K562 (cell line): ENCODE results near the gene WDR1. TPM values are rescaled to one million over a fixed set of nuclear protein-coding genes. Genes with fewer than 3 reads are reported as not detected.

Source experiments
- ATAC-seq: fragments of 200-7000 bp; cut with Tn5 transposase; 3 replicates; pipeline ENCODE4 v1.9.1; 2020; ENCODE audit warnings: moderate library complexity
- BruUV-seq: library from RNA; stranded (reverse); fragments of 400-500 nt; replicated peaks from 2 replicates; lab custom pipeline; 2021; lab: Mats Ljungman, UMichigan
- CTCF ChIA-PET: fragments of 300-600 bp; formaldehyde crosslinking; extraction: SDS; loops from one replicate; lab custom pipeline; 2021; ENCODE audit warnings: low intra/inter-chr PET ratio; lab: Yijun Ruan, JAX
- POLR2A ChIA-PET: fragments of 300-600, 350-650 bp; sonication (Branson Sonifier 250); formaldehyde crosslinking; extraction: SDS; loops from one replicate; lab custom pipeline; 2021; ENCODE audit warnings: antibody characterized with exemption, inconsistent platforms; lab: Yijun Ruan, JAX
- DNase-seq, 4 experiments: peaks; one replicate each; pipeline versions ENCODE4 v3.0.0 to v3.0.0-alpha.2; 2011 to 2018; ENCODE audit warnings: low spot score in 3 of 4, mixed read lengths in 3 of 4; ENCODE audit errors: extremely low read depth in 1 of 4
- FAIRE-seq: peaks from 2 replicates; lab custom pipeline; 2011; peaks lifted over from hg19 to GRCh38; lab: Jason Lieb, UNC
- H2AFZ ChIP-seq: 2 replicates; pipeline ENCODE4 v1.6.0; 2011; ENCODE audit warnings: low read depth, low read length, control low read depth, inconsistent platforms
- H3K27ac ChIP-seq: fragments of 200-600 bp; 3 replicates; pipeline ENCODE4 v1.8.0; 2011; ENCODE audit warnings: low read depth, mild to moderate bottlenecking, control low read depth, inconsistent platforms, low read length, moderate library complexity, mixed read lengths; ENCODE audit errors: extremely low read depth
- H3K27me3 ChIP-seq, 2 experiments: fragments of 300-600 bp in 1 of 2; 2 replicates in 1 of 2; 3 replicates in 1 of 2; pipeline versions ENCODE4 v1.6.0 to v1.8.0; 2011; ENCODE audit warnings: inconsistent platforms in 2 of 2, low read length in 2 of 2, mild to moderate bottlenecking in 1 of 2, mixed read lengths in 1 of 2, moderate library complexity in 1 of 2; ENCODE audit not compliant: control insufficient read depth in 2 of 2, insufficient read depth in 2 of 2
- H3K36me3 ChIP-seq: fragments of 300-600 bp; 3 replicates; pipeline ENCODE4 v1.8.0; 2011; ENCODE audit warnings: mild to moderate bottlenecking, low read length, inconsistent platforms; ENCODE audit not compliant: control insufficient read depth, insufficient read depth
- H3K4me1 ChIP-seq, 2 experiments: fragments of 200-600 bp in 1 of 2; replicated peaks in 1 of 2; 2 replicates in 1 of 2; 3 replicates in 1 of 2; pipeline versions ENCODE4 v1.5.1 to v1.8.0; 2011; ENCODE audit warnings: inconsistent platforms in 2 of 2, low read length in 2 of 2, mild to moderate bottlenecking in 1 of 2, mixed read lengths in 1 of 2, moderate library complexity in 1 of 2; ENCODE audit not compliant: control insufficient read depth in 2 of 2, insufficient read depth in 2 of 2
- H3K4me2 ChIP-seq: 2 replicates; pipeline ENCODE4 v1.6.1; 2011; ENCODE audit warnings: low read length, control low read depth, inconsistent platforms, mixed read lengths; ENCODE audit not compliant: insufficient read depth
- H3K4me3 ChIP-seq: fragments of 200-600 bp; sonication (generic), shearing (Covaris generic); 2 replicates; pipeline ENCODE4 v1.5.1; 2016; ENCODE audit warnings: control low read depth, inconsistent platforms
- H3K79me2 ChIP-seq: fragments of 200-600 bp; 3 replicates; pipeline ENCODE4 v1.8.0; 2011; ENCODE audit warnings: low read length, inconsistent platforms; ENCODE audit not compliant: control insufficient read depth, insufficient read depth
- H3K9ac ChIP-seq, 2 experiments: 2 replicates each; pipeline versions ENCODE4 v1.6.0 to v1.6.1; 2011; ENCODE audit warnings: low read depth in 2 of 2, low read length in 2 of 2, control low read depth in 1 of 2, inconsistent platforms in 1 of 2, mild to moderate bottlenecking in 1 of 2, mixed read lengths in 1 of 2; ENCODE audit not compliant: insufficient read depth in 1 of 2
- H3K9me1 ChIP-seq: one replicate; pipeline ENCODE4 v1.6.0; 2011; ENCODE audit warnings: inconsistent platforms, mild to moderate bottlenecking, low read length, moderate library complexity; ENCODE audit not compliant: control insufficient read depth, insufficient read depth
- H3K9me3 ChIP-seq: replicated peaks from 2 replicates; pipeline ENCODE4 v1.5.1; 2011; ENCODE audit warnings: low read depth, low read length, inconsistent platforms; ENCODE audit not compliant: control insufficient read depth, insufficient read depth
- H4K20me1 ChIP-seq: replicated peaks from 2 replicates; pipeline ENCODE4 v1.6.1; 2011; ENCODE audit warnings: low read length, inconsistent platforms, mixed read lengths; ENCODE audit not compliant: control insufficient read depth, insufficient read depth
- FOXK2 ChIP-seq, 2 experiments: fragments of 450-650 bp; IDR thresholded peaks in 1 of 2; conservative IDR thresholded peaks in 1 of 2; 2 replicates each; pipeline ENCODE4 v1.6.1; 2016; ENCODE audit warnings: low read depth in 2 of 2, mild to moderate bottlenecking in 1 of 2
- NFIX ChIP-seq: fragments of 250-450 bp; sonication (Bioruptor Pico); IDR thresholded peaks from 2 replicates; pipeline ENCODE4 v1.4.0; 2020; ENCODE audit warnings: low read depth, mild to moderate bottlenecking, moderate library complexity
- SPI1 ChIP-seq: IDR thresholded peaks from 2 replicates; pipeline ENCODE4 v1.6.1; 2011; ENCODE audit warnings: low read depth, low read length, control low read depth, borderline replicate concordance
- SREBF1 ChIP-seq: fragments of 150-350 bp; IDR thresholded peaks from 2 replicates; pipeline ENCODE4 v1.6.1; 2014; ENCODE audit warnings: antibody characterized with exemption, low read depth, low read length, borderline replicate concordance
- THRAP3 ChIP-seq: fragments of 450-650 bp; IDR thresholded peaks from 2 replicates; pipeline ENCODE4 v1.6.1; 2016; ENCODE audit warnings: mild to moderate bottlenecking, inconsistent platforms, borderline replicate concordance
- ZNF140 ChIP-seq: fragments of 250-450 bp; sonication (Bioruptor Pico); IDR thresholded peaks from 2 replicates; pipeline ENCODE4 v1.8.0; 2021; ENCODE audit warnings: moderate library complexity, mild to moderate bottlenecking, inconsistent platforms
- WGBS: fragments of 100-300 bp; shearing (Covaris generic); methylation state at CpG from one replicate; pipeline ENCODE4 v1.1.6; 2016; ENCODE audit warnings: low coverage, mixed read lengths; ENCODE audit not compliant: insufficient coverage; ENCODE audit errors: missing lambda C conversion rate; 5-methylcytosine and 5-hydroxymethylcytosine counted together
- in situ Hi-C: fragments of 300-500 bp; cut with MboI; formaldehyde crosslinking; loops from 4 replicates; pipeline ENCODE4 v1.15.0; 2018; ENCODE audit warnings: inconsistent platforms, mixed read lengths
- intact Hi-C: fragments of 100-400 bp; cut with micrococcal nuclease; formaldehyde crosslinking; loops from 2 replicates; pipeline ENCODE4 v1.14.2; 2022
- polyA plus RNA-seq, 8 experiments: library from polyadenylated mRNA; depleted of rRNA in 4 of 8; stranded (reverse) in 5 of 8; unstranded in 3 of 8; fragments of >200 nt; fragmentation: Nextera tagmentation in 2 of 8; fragmentation: Illumina TruSeq in 1 of 8; extraction: Ambion mirVana in 2 of 8; extraction: Trizol in 1 of 8; gene quantifications; 2 replicates each; pipeline versions ENCODE4 v1.2.1 to v1.2.3, GENCODE V29; 2011 to 2014; ENCODE audit warnings: inconsistent platforms in 1 of 8, missing spikeins in 1 of 8
- total RNA-seq, 7 experiments: library from RNA; depleted of rRNA in 6 of 7; stranded (reverse); fragments of >200 nt in 6 of 7; fragmentation: Illumina TruSeq in 2 of 7; extraction: Trizol in 2 of 7; gene quantifications; 2 replicates each; pipeline versions ENCODE4 v1.2.1 to v1.2.3, GENCODE V29; 2011 to 2021; ENCODE audit warnings: low replicate concordance in 1 of 7
- TF ChIP-seq, protein P1 (sequence below): fragments of 200-400 bp; formaldehyde crosslinking; IDR thresholded peaks from 2 replicates; pipeline ENCODE4 v1.6.1; 2017; ENCODE audit warnings: mild to moderate bottlenecking, low read depth, low read length, moderate library complexity
- TF ChIP-seq, protein P2 (sequence below), 2 experiments: fragments of 450-650 bp; IDR thresholded peaks; 2 replicates each; pipeline ENCODE4 v1.6.1; 2016; ENCODE audit warnings: mild to moderate bottlenecking in 2 of 2, borderline replicate concordance in 1 of 2, low read depth in 1 of 2, moderate library complexity in 1 of 2

WDR1 gene
- total and polyA plus RNA-seq, 9 of the 15 experiments (the other 6 are each of a cell fraction or from before 2014, with no cell fraction given), result 16.1 to 213 (median 125) TPM

DNA sequence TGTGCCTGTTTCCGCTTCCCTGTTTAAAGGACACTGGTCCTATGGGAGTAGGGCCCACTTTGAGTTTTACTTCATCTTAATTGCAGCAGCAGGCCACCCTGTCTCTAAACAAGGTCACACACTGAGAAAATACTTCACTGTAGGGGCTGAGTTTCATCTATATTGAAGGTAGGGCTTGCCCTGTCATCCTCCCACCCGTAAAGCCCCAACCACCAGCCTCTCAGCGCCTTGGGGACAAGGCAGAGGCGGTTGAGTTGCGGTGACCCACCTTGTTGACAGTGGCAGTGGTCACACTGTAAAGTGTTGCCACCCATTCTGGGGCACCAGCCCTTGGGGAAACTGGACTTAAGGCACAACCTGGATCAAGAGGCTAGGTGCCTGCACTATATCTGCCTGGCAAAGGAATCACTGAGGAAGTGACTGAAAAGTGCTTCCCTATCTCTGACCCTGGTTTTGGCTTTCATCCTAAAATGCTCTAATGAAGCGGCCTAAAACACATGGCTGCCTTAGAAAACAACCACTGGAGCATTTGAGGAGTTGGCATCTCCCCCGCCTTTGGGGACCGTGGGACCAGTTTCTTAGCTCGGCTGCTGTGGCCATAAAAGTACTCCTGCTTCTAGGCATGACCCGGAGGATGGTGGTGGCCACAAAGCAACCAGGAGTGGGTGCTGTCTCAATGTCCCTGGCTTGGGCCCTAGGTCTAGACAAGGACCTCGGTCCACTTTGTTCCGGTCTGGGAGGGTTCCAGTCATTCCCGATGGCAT is 7.8 kb upstream of the WDR1 start:
- FAIRE-seq, result peak; percentile 11
- H3K36me3 ChIP-seq, result no peaks in the 10 kb centered on the region
- no peaks in the 10 kb centered on the region for H3K79me2 ChIP-seq
- in situ Hi-C loops (no loop called here), intact Hi-C loops (no loop called here)
- POLR2A ChIA-PET, result interaction anchor here (0.6 to 2.1 kb wide), 2 partner anchors 13 to 16 kb away, joined by 3 to 5 read pairs; no protein-coding TSS in a partner anchor
- DNase-seq, result no peak
- no peak overlapping the region for H3K27ac ChIP-seq
- BruUV-seq, result no TSS peak
- peaks cover 11 to 20% of the 10 kb centered on the region in 2 experiments; a peak in 4 of 5 replicates for H3K4me1 ChIP-seq
- no peak overlapping the region for H3K4me3 ChIP-seq
- no peak overlapping the region for H3K4me2 ChIP-seq
- H3K9me3 ChIP-seq, result no peaks in the 10 kb centered on the region
- no peak for ATAC-seq
- H3K9me1 ChIP-seq, result no peaks in the 10 kb centered on the region
- H4K20me1 ChIP-seq, result no peaks in the 10 kb centered on the region
- H2AFZ ChIP-seq, result no peak overlapping the region
- 47% methylated on average over 12 of the region's 13 CpGs for WGBS
- peaks cover 15 to 21% of the 10 kb centered on the region in 2 experiments; a peak in 4 of 5 replicates for H3K27me3 ChIP-seq
- no peak overlapping the region for H3K9ac ChIP-seq
- no peak for TF ChIP-seq ZNF140 (CRISPR knock-in tag)
- no peak for TF ChIP-seq NFIX (CRISPR knock-in tag)
- TF ChIP-seq FOXK2 (conservative IDR thresholded peaks at IDR 0.05 in 1 of 2, IDR thresholded peaks at IDR 0.05 in 1 of 2; ENCODE audit: low read depth in 2 of 2), result no peak
- TF ChIP-seq SPI1, result peak; percentile 26; the same call in 1 of the 2 replicates
- TF ChIP-seq, protein P1, sequence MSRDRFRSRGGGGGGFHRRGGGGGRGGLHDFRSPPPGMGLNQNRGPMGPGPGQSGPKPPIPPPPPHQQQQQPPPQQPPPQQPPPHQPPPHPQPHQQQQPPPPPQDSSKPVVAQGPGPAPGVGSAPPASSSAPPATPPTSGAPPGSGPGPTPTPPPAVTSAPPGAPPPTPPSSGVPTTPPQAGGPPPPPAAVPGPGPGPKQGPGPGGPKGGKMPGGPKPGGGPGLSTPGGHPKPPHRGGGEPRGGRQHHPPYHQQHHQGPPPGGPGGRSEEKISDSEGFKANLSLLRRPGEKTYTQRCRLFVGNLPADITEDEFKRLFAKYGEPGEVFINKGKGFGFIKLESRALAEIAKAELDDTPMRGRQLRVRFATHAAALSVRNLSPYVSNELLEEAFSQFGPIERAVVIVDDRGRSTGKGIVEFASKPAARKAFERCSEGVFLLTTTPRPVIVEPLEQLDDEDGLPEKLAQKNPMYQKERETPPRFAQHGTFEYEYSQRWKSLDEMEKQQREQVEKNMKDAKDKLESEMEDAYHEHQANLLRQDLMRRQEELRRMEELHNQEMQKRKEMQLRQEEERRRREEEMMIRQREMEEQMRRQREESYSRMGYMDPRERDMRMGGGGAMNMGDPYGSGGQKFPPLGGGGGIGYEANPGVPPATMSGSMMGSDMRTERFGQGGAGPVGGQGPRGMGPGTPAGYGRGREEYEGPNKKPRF, result no peak
- TF ChIP-seq, protein P2, sequence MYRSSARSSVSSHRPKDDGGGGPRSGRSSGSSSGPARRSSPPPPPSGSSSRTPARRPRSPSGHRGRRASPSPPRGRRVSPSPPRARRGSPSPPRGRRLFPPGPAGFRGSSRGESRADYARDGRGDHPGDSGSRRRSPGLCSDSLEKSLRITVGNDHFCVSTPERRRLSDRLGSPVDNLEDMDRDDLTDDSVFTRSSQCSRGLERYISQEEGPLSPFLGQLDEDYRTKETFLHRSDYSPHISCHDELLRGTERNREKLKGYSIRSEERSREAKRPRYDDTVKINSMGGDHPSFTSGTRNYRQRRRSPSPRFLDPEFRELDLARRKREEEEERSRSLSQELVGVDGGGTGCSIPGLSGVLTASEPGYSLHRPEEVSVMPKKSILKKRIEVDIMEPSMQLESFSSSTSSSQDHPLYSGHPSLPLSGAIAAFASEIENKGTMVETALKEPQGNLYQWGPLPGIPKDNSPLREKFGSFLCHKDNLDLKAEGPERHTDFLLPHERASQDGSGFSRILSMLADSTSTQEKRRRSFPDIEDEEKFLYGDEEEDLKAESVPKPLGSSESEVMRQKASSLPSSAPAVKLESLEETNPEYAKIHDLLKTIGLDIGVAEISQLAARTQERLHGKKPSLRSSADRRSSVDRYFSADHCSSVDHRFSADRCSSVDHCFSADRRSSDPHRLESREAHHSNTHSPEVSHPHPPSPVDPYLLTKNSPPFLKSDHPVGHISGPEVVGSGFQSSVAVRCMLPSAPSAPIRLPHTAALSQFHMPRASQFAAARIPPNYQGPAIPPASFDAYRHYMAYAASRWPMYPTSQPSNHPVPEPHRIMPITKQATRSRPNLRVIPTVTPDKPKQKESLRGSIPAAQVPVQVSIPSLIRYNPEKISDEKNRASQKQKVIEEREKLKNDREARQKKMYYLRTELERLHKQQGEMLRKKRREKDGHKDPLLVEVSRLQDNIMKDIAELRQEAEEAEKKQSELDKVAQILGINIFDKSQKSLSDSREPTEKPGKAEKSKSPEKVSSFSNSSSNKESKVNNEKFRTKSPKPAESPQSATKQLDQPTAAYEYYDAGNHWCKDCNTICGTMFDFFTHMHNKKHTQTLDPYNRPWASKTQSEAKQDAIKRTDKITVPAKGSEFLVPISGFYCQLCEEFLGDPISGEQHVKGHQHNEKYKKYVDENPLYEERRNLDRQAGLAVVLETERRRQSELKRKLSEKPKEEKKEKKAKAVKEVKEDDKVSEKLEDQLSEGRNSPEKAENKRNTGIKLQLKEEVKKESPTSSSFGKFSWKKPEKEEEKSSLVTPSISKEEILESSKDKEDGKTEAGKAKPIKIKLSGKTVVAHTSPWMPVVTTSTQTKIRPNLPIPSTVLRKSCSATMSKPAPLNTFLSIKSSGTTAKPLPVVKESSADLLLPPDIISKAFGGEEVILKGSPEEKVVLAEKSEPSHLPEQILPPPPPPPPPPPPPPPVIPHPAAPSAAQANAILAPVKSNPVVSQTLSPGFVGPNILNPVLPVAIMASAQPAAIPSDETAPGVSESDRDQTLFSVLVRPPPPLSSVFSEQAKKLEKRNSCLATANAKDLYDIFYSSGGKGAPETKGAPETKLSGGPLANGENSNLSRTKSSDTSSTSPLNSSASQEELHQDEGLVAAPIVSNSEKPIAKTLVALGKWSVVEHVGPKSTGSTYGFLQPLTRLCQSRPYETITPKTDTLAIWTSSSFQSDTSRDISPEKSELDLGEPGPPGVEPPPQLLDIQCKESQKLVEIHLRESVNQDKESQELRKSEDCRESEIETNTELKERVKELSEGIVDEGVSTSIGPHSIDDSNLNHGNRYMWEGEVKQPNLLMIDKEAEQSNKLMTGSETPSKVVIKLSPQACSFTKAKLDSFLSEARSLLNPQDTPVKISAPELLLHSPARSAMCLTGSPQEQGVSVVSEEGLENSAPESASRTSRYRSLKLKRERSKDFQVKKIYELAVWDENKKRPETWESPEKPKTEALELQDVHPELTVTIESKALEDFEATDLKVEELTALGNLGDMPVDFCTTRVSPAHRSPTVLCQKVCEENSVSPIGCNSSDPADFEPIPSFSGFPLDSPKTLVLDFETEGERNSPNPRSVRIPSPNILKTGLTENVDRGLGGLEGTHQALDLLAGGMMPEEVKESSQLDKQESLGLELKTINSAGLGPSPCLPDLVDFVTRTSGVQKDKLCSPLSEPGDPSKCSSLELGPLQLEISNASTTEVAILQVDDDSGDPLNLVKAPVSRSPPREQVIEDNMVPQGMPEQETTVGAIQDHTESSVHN (IDR thresholded peaks at IDR 0.05; ENCODE audit: borderline replicate concordance in 1 of 2, low read depth in 1 of 2), result no peak
- TF ChIP-seq THRAP3, result no peak
- TF ChIP-seq SREBF1, result no peak
- CTCF ChIA-PET, result no interaction called here
